ENCODE data around the gene MMP7. TPM values are rescaled to one million over a fixed set of nuclear protein-coding genes. Genes with fewer than 3 reads are reported as not detected.

MMP7 gene
- total and polyA plus RNA-seq, 2 of the 4 experiments (the other 2 are of a cell fraction), result not detected

DNA sequence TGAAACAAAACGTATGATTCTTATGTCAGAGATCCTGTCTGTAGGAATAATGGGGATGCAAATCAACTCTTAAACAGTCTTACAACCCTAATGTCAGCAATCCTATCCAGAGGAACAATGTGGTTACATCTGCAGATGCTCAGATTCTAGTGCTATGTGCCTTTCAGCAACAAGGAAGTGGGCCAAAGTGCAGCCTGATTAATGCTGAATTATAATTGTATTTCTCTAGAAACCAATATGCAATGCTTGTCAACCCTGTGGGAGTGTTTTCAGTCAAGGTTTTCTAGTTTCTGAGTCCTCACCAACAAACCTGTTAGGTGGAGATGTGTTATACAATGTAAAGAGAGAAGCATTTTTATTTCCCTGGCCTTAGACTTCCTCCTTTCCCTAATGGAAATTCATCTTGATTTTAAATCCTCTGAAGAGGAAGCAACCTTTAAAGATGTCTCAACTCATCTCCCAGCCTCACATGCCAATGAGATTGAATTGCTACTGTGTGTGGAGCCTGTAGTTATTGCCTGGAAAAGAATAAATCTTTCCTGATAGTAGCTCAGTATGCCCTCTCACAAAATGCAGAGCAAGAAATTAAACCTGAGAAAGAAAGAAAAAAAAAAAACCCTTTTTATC is 51.8 kb downstream of the MMP7 start:
- no peak overlapping the region for H3K23ac ChIP-seq (ENCODE audit: low read depth, low read length)
- H3K27me3 ChIP-seq (ENCODE audit: control insufficient read depth, insufficient read depth, low read length), result no peaks in the 10 kb centered on the region
- no peak overlapping the region for H3K4me3 ChIP-seq (ENCODE audit: insufficient read depth, low read depth, low read length)
- no peaks in the 10 kb centered on the region for H3K9me3 ChIP-seq (ENCODE audit: control insufficient read depth, insufficient read depth, low read length)
- no peaks in the 10 kb centered on the region for H3K79me1 ChIP-seq (ENCODE audit: low read depth in 1 of 2, low read length in 2 of 2)
- WGBS, 2 experiments (ENCODE audit: extremely low coverage in 2 of 2, insufficient read length in 1 of 2), result no CpG with 5 or more reads among the region's 1 CpG
- no peak overlapping the region for H4K5ac ChIP-seq (ENCODE audit: low read depth, low read length)
- H3K4ac ChIP-seq (ENCODE audit: low read depth, low read length), result no peak overlapping the region
- H3K9ac ChIP-seq (ENCODE audit: low read depth, low read length), result no peak overlapping the region
- no peak overlapping the region for H2AFZ ChIP-seq (replicated peaks; ENCODE audit: low read length, poor library complexity)
- POLR2A ChIA-PET (ENCODE audit: unreplicated experiment), result no interaction called here
- H3K27ac ChIP-seq (ENCODE audit: insufficient read depth, low read length), result no peak overlapping the region
- H3K36me3 ChIP-seq (ENCODE audit: control insufficient read depth, insufficient read depth, low read length), result no peaks in the 10 kb centered on the region
- no peak overlapping the region for H2AK9ac ChIP-seq (replicated peaks; ENCODE audit: low read depth, low read length, poor library complexity)
- no peak overlapping the region for H3K14ac ChIP-seq (replicated peaks; ENCODE audit: low read depth, low read length)
- BruUV-seq (replicated peaks), result no TSS peak
- TF ChIP-seq SMC3 (IDR thresholded peaks at IDR 0.05; ENCODE audit: low read depth, low read length), result no peak
- TF ChIP-seq, protein P1, sequence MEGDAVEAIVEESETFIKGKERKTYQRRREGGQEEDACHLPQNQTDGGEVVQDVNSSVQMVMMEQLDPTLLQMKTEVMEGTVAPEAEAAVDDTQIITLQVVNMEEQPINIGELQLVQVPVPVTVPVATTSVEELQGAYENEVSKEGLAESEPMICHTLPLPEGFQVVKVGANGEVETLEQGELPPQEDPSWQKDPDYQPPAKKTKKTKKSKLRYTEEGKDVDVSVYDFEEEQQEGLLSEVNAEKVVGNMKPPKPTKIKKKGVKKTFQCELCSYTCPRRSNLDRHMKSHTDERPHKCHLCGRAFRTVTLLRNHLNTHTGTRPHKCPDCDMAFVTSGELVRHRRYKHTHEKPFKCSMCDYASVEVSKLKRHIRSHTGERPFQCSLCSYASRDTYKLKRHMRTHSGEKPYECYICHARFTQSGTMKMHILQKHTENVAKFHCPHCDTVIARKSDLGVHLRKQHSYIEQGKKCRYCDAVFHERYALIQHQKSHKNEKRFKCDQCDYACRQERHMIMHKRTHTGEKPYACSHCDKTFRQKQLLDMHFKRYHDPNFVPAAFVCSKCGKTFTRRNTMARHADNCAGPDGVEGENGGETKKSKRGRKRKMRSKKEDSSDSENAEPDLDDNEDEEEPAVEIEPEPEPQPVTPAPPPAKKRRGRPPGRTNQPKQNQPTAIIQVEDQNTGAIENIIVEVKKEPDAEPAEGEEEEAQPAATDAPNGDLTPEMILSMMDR (conservative IDR thresholded peaks at IDR 0.05; ENCODE audit: low read depth, low read length), result no peak
- no peak for TF ChIP-seq CEBPB (IDR thresholded peaks at IDR 0.05; ENCODE audit: low read depth, low read length)
- no peak for TF ChIP-seq NFE2L2 (IDR thresholded peaks at IDR 0.05; ENCODE audit: low read depth, low read length)
- no peak for TF ChIP-seq MXI1 (IDR thresholded peaks at IDR 0.05; ENCODE audit: borderline replicate concordance, low read depth, low read length)
- TF ChIP-seq, protein P2, sequence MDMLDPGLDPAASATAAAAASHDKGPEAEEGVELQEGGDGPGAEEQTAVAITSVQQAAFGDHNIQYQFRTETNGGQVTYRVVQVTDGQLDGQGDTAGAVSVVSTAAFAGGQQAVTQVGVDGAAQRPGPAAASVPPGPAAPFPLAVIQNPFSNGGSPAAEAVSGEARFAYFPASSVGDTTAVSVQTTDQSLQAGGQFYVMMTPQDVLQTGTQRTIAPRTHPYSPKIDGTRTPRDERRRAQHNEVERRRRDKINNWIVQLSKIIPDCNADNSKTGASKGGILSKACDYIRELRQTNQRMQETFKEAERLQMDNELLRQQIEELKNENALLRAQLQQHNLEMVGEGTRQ (IDR thresholded peaks at IDR 0.05; ENCODE audit: low read depth, low read length), result no peak
- TF ChIP-seq, protein P3, sequence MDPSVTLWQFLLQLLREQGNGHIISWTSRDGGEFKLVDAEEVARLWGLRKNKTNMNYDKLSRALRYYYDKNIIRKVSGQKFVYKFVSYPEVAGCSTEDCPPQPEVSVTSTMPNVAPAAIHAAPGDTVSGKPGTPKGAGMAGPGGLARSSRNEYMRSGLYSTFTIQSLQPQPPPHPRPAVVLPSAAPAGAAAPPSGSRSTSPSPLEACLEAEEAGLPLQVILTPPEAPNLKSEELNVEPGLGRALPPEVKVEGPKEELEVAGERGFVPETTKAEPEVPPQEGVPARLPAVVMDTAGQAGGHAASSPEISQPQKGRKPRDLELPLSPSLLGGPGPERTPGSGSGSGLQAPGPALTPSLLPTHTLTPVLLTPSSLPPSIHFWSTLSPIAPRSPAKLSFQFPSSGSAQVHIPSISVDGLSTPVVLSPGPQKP (IDR thresholded peaks at IDR 0.05; ENCODE audit: borderline replicate concordance, low read depth, low read length), result no peak
- TF ChIP-seq RAD21 (IDR thresholded peaks at IDR 0.05; ENCODE audit: low read length), result no peak
- TF ChIP-seq MAFK (IDR thresholded peaks at IDR 0.05; ENCODE audit: low read depth, low read length), result no peak
- no peak for TF ChIP-seq CHD1 (IDR thresholded peaks at IDR 0.05; ENCODE audit: low read depth, low read length)
- TF ChIP-seq FOS (IDR thresholded peaks at IDR 0.05; ENCODE audit: low read depth, low read length), result no peak
- no peak for TF ChIP-seq POLR2A (IDR thresholded peaks at IDR 0.05; ENCODE audit: low read depth, low read length)
- TF ChIP-seq RFX5 (IDR thresholded peaks at IDR 0.05; ENCODE audit: low read depth, low read length), result no peak
- no peak for TF ChIP-seq RCOR1 (IDR thresholded peaks at IDR 0.05; ENCODE audit: insufficient replicate concordance, low read length)
- no peak for TF ChIP-seq BHLHE40 (IDR thresholded peaks at IDR 0.05; ENCODE audit: low read depth, low read length)
- in situ Hi-C loops (cut with MboI; ENCODE audit: low sequenced_read_pairs) (loop anchor here (25.0 kb wide), 1 partner anchor 1041 kb away; no protein-coding TSS in a partner anchor), dilution Hi-C loops (cut with HindIII; ENCODE audit: low sequenced_read_pairs, unreplicated experiment) (no loop called here), intact Hi-C loops (cut with micrococcal nuclease) (no loop called here)
- no peaks in the 10 kb centered on the region for H3K9me1 ChIP-seq (ENCODE audit: insufficient read depth, low read length)
- no peak overlapping the region for H2BK20ac ChIP-seq (ENCODE audit: low read depth, low read length)
- H3K18ac ChIP-seq (ENCODE audit: low read depth, low read length), result no peak overlapping the region
- no peak overlapping the region for H2AK5ac ChIP-seq (ENCODE audit: low read depth, low read length)
- no peaks in the 10 kb centered on the region for H4K20me1 ChIP-seq (ENCODE audit: insufficient read depth, low read length)
- ATAC-seq (ENCODE audit: low read depth) (no peak), DNase-seq (no peak)
- H2BK5ac ChIP-seq (ENCODE audit: low read depth, low read length, poor library complexity, severe bottlenecking), result no peak overlapping the region
- no peak overlapping the region for H3K4me2 ChIP-seq (ENCODE audit: low read depth, low read length)
- CTCF ChIA-PET, result interaction anchor here (0.7 kb wide), 1 partner anchor 11 kb away, joined by 7 read pairs; no protein-coding TSS in a partner anchor
- H3K4me1 ChIP-seq (ENCODE audit: control insufficient read depth, insufficient read depth, low read length), result peaks cover 6% of the 10 kb centered on the region
- H2BK15ac ChIP-seq (ENCODE audit: low read depth, low read length), result no peak overlapping the region
- H4K8ac ChIP-seq (ENCODE audit: low read depth in 2 of 2, low read length in 2 of 2), result no peak overlapping the region
- no peak overlapping the region for H3K56ac ChIP-seq (ENCODE audit: extremely low read depth, insufficient read depth, low read length)
- no peak overlapping the region for H2BK120ac ChIP-seq (ENCODE audit: low read depth, low read length)
- no peak overlapping the region for H4K91ac ChIP-seq (ENCODE audit: insufficient read depth, low read depth, low read length)
